Effector memory CD8-positive, alpha-beta T cell (primary cell): Measurements from ENCODE around the gene C18orf32.
A peak's percentile ranks its signal among the peaks of the same experiment; 100 is the strongest.

ENCODE experiments used
- ATAC-seq: fragments of 150-1000 bp; cut with Tn5 transposase; replicated peaks from 2 replicates; pipeline ENCODE4 v1.10.0; 2021; ENCODE audit warnings: mild to moderate bottlenecking, moderate library complexity
- DNase-seq, 3 experiments: peaks; one replicate each; pipeline ENCODE4 v3.0.0; 2021
- H3K27ac Mint-ChIP-seq, 2 donors: one replicate each; pipeline ENCODE4 v1.8.0; 2022; ENCODE audit warnings: mild to moderate bottlenecking in 2 of 2, mixed read lengths in 2 of 2, moderate library complexity in 2 of 2
- H3K27me3 Mint-ChIP-seq, 2 donors: one replicate each; pipeline ENCODE4 v1.8.0; 2022; ENCODE audit warnings: mixed read lengths in 2 of 2
- H3K36me3 Mint-ChIP-seq: one replicate; pipeline ENCODE4 v1.8.0; 2022; ENCODE audit warnings: mild to moderate bottlenecking, moderate library complexity, mixed read lengths; ENCODE audit not compliant: insufficient read depth
- H3K4me1 Mint-ChIP-seq, 2 donors: one replicate each; pipeline ENCODE4 v1.8.0; 2022; ENCODE audit warnings: low read depth in 2 of 2, mixed read lengths in 2 of 2
- H3K4me3 Mint-ChIP-seq, 2 donors: one replicate each; pipeline ENCODE4 v1.8.0; 2022; ENCODE audit warnings: mild to moderate bottlenecking in 2 of 2, mixed read lengths in 2 of 2, moderate library complexity in 2 of 2
- H3K9me3 Mint-ChIP-seq, 2 donors: one replicate each; pipeline ENCODE4 v1.8.0; 2022; ENCODE audit warnings: mixed read lengths in 2 of 2

The C18orf32 gene

DNA sequence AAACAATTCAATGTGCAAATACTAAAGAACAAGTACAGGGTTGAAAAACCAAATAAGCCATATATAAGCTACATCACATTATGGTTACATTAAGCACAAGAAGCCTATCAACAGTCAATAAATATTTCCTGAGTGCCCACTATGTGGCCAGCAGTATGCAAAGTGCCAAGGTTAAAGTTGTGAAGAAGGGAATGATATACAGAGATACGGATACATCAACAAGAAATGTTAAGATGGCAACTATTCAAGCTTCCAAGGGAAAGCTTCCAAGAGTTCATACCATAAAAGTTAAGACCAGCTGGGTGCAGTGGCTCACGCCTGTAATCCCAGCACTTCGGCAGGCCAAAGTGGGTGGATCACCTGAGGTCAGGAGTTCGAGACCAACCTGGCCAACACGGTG, 40.6 kb downstream of the C18orf32 start:
- Mint-ChIP-seq H3K27me3 (no peaks in the 10 kb centered on the region), H3K4me3 (no peak overlapping the region), H3K36me3 (no peaks in the 10 kb centered on the region), H3K9me3 (peaks cover 0 to 4% of the 10 kb centered on the region in 2 donors), H3K4me1 (peaks cover 15 to 24% of the 10 kb centered on the region in 2 donors), H3K27ac (no peak overlapping the region)
- ATAC-seq (no peak), DNase-seq (no peak)

DNA sequence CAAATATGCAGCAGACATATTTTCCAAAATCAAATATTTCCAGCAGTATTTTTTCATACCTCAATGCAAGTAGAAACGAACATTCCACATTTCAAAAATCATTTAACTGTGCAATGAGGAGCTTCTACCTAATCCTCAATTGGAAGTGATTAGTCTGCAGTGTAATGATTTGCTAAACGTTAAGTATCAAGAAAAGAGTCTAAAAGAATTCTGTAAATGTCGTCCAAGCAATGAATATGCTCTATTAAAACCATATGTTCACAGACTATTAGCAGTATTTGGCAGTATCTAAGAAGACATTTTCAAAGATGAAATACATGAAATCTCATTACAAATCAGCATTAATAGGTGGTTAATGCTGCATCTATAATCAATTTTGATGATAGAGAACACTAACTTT, 42.5 kb downstream of the C18orf32 start:
- DNase-seq (no peak), ATAC-seq (no peak)
- no peaks in the 10 kb centered on the region for H3K36me3 Mint-ChIP-seq
- H3K4me1 Mint-ChIP-seq = peaks cover 17 to 27% of the 10 kb centered on the region in 2 donors
- no peak overlapping the region for H3K4me3 Mint-ChIP-seq
- no peaks in the 10 kb centered on the region for H3K27me3 Mint-ChIP-seq
- no peak overlapping the region for H3K27ac Mint-ChIP-seq
- peaks cover 0 to 4% of the 10 kb centered on the region in 2 donors for H3K9me3 Mint-ChIP-seq

DNA sequence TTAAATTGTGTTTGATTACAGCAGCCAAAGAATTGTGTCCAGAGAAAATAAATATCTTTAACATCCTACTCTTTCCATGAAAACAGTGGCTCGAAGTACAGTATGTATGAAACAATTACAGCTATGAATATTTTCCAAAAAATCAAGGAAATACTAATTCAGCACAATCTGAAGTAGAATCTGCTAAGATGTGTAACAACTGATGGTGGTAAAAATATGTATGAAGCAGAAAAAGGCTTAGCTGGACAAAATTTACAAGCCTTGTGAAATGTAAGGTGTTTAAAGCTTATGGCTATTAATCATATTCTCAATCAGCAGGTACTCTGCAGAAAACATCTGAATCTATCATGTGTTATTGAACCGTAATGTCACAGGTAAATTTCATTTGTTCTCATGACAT, 43.2 kb downstream of the C18orf32 start:
- Mint-ChIP-seq H3K9me3 (peaks cover 0 to under 1% of the 10 kb centered on the region in 2 donors), H3K27me3 (no peaks in the 10 kb centered on the region), H3K36me3 (no peaks in the 10 kb centered on the region), H3K4me3 (no peak overlapping the region), H3K4me1 (peaks cover 16 to 29% of the 10 kb centered on the region in 2 donors), H3K27ac (no peak overlapping the region)
- DNase-seq = no peak
- ATAC-seq = no peak

DNA sequence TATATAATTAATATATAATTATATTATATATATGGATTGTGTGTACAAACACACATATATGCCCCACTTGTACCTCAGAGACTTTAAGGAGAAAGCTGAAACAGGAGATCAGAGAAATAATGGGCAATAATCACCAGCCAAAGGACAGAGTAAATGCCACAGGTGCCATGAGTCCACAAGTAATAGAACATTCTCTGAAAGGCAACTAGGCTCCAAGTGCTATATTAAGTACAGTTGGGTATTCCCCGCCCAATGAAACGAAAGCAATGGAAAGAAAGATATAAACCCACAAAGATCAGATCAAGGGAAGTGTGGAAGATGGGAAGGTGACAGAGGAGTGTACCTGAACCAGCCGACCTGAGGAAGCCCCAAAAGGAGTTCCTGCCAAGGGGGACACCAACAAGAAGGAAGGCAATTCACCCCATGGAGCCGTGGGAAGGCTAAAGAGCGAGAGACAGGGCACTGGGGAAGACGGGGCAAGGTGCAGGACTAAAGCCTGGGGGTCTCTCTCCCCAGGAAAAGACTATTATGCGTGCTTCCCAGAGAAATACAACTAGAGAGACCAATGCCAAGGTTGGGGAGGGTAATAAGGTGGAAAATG, 45.6 kb downstream of the C18orf32 start:
- H3K36me3 Mint-ChIP-seq = no peaks in the 10 kb centered on the region
- peaks cover 22 to 43% of the 10 kb centered on the region in 2 donors for H3K4me1 Mint-ChIP-seq

DNA sequence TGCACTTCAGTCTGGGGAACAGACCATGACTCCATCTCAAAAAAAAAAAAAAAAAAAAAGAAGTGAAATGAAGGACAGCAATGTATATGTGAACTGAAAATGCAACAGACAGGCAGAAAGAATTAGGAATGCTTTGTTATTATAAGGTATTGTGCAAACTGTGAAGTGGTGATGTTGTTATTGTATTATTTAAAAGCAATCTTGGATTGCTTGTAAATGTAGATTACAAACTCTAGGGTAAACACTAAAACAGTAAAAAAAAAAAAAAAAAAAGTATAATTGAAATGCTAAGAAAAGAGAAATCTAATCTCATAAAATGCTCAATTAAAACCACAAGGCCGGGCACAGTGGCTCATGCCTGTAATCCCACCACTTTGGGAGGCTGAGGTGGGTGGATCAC, 51.9 kb downstream of the C18orf32 start:
- Mint-ChIP-seq H3K27ac (no peak overlapping the region), H3K4me1 (peaks cover 15 to 35% of the 10 kb centered on the region in 2 donors)

More for the DNA sequence above, 45.6 kb downstream of the C18orf32 start:
- no peak overlapping the region for H3K4me3 Mint-ChIP-seq
- H3K9me3 Mint-ChIP-seq = no peaks in the 10 kb centered on the region
- no peaks in the 10 kb centered on the region for H3K27me3 Mint-ChIP-seq
- no peak overlapping the region for H3K27ac Mint-ChIP-seq
- no peak for ATAC-seq
- DNase-seq = no peak

DNA sequence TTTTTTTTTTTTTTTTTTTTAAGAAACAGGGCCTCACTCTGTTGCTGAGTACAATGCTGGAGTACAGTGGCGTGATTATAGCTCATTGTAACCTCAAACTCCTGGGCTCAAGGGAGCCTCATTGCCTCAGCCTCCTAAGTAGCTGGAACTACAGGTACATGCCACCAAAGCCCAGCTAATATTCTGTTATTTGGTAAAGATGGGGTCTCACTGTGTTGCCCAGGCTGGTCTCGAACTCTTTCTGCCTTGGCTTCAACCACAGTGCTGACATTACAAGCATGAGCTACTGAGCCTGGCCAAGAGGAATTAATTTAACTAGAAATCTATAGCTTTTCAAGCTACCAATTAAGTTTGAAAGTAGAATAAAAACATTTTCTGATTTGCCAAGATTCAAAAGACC, 54.4 kb downstream of the C18orf32 start:
- peaks cover 5% of the 10 kb centered on the region for H3K36me3 Mint-ChIP-seq
- H3K27ac Mint-ChIP-seq = peak overlapping the region; percentile 45 to 56
- H3K27me3 Mint-ChIP-seq = no peaks in the 10 kb centered on the region
- no peak for DNase-seq
- no peak for ATAC-seq
- H3K9me3 Mint-ChIP-seq = no peaks in the 10 kb centered on the region
- H3K4me1 Mint-ChIP-seq = peaks cover 17 to 23% of the 10 kb centered on the region in 2 donors
- no peak overlapping the region for H3K4me3 Mint-ChIP-seq

More for the DNA sequence above, 51.9 kb downstream of the C18orf32 start:
- Mint-ChIP-seq H3K36me3 (no peaks in the 10 kb centered on the region), H3K4me3 (no peak overlapping the region), H3K27me3 (no peaks in the 10 kb centered on the region), H3K9me3 (no peaks in the 10 kb centered on the region)
- DNase-seq = no peak
- no peak for ATAC-seq

DNA sequence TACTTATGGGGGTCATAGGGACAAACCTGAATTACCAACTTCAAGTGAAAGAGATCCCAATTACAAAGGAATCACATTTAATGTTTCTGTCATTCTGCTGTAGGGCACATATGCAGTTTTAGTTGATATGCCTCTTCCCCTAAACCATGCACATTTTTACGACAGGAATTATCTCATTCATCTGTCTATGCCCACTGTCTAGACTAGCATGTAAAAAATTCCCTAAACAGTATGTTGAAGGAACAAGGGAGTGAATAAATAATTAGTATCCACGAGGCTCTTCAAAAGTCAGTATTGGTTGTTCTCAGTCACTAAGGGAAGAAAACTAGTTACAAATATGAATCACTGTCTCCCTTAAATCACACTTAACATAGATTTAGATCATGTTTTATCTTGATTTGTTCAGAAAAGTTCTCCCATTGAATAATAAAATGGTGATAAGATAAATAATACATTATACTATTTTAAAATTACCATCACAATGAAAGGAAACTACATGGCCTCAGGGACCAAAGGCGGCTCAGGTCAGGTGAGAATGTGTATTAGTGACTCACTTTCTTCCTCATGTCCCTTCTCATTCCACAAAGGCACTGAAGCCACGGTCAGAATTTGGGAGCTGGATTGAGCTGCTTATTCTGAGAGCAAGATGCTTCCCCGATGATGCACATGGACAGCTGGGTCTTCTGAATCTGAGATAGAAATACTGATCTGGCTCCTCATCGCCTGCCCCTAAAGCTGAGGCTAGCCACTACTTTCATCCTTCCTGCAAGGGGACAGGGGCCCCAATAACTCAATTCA, 55.7 kb downstream of the C18orf32 start:
- H3K27ac Mint-ChIP-seq = no peak overlapping the region
- no peak overlapping the region for H3K4me3 Mint-ChIP-seq
- peaks cover 7% of the 10 kb centered on the region for H3K36me3 Mint-ChIP-seq
- H3K27me3 Mint-ChIP-seq = no peaks in the 10 kb centered on the region
- no peaks in the 10 kb centered on the region for H3K9me3 Mint-ChIP-seq
- no peak for DNase-seq
- peaks cover 13 to 14% of the 10 kb centered on the region in 2 donors for H3K4me1 Mint-ChIP-seq
- no peak for ATAC-seq
